Breast epithelium (tissue), 3 donors: ENCODE results near the gene CPEB3.

Source experiments
- POLR2A ChIP-seq: fragments of 450-650 bp; IDR thresholded peaks from one replicate; pipeline ENCODE4 v1.6.1; 2016; ENCODE audit warnings: antibody characterized with exemption, mild to moderate bottlenecking, moderate library complexity
- POLR2AphosphoS5 ChIP-seq, 3 donors: sonication (generic); formaldehyde crosslinking; IDR thresholded peaks; one replicate each; pipeline ENCODE4 v1.6.1; 2017; ENCODE audit warnings: antibody characterized with exemption in 3 of 3
- TF ChIP-seq, protein P1 (sequence below), 3 donors: fragments of 450-650 bp; IDR thresholded peaks; one replicate each; pipeline ENCODE4 v1.5.1; 2016 to 2017; ENCODE audit warnings: antibody characterized with exemption in 3 of 3, mild to moderate bottlenecking in 3 of 3, moderate library complexity in 3 of 3

DNA sequence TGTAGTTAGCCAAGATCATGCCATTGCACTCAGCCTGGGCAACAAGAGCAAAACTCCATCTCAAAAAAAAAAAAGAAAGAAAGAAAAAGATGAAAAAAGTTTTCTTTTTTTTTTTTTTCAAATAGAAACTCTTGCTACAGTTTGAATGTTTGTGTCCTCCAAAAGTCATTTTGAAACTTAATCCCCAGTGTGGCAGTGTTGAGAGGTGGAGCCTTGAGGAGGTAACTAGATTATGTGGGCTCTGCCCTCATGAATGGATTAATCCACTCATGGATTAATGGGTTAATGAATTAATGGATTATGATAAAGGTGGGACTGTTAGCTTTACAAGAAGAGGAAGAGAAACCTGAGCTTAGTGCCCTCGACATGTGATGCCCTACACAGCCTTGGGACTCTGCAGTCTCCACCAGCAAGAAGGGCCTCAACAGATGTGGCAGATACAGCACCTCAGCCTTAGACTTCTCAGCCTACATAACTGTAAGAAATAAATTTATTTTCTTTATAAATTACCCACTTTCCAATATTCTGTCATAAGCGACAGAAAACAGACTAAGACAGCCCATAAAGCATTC is 25.1 kb downstream of the CPEB3 start:
- TF ChIP-seq, protein P1, sequence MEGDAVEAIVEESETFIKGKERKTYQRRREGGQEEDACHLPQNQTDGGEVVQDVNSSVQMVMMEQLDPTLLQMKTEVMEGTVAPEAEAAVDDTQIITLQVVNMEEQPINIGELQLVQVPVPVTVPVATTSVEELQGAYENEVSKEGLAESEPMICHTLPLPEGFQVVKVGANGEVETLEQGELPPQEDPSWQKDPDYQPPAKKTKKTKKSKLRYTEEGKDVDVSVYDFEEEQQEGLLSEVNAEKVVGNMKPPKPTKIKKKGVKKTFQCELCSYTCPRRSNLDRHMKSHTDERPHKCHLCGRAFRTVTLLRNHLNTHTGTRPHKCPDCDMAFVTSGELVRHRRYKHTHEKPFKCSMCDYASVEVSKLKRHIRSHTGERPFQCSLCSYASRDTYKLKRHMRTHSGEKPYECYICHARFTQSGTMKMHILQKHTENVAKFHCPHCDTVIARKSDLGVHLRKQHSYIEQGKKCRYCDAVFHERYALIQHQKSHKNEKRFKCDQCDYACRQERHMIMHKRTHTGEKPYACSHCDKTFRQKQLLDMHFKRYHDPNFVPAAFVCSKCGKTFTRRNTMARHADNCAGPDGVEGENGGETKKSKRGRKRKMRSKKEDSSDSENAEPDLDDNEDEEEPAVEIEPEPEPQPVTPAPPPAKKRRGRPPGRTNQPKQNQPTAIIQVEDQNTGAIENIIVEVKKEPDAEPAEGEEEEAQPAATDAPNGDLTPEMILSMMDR (IDR thresholded peaks at IDR 0.05): no peak
- TF ChIP-seq POLR2A (no peak), POLR2AphosphoS5 (IDR thresholded peaks at IDR 0.05) (no peak)
